ENCODE data around the gene FBXW12. TPM values are rescaled to one million over a fixed set of nuclear protein-coding genes. Genes with fewer than 3 reads are reported as not detected.

FBXW12 gene
- total and polyA plus RNA-seq, 3 donors from 2014 or later: 0.81 to 2.0 (median 0.98) TPM

DNA sequence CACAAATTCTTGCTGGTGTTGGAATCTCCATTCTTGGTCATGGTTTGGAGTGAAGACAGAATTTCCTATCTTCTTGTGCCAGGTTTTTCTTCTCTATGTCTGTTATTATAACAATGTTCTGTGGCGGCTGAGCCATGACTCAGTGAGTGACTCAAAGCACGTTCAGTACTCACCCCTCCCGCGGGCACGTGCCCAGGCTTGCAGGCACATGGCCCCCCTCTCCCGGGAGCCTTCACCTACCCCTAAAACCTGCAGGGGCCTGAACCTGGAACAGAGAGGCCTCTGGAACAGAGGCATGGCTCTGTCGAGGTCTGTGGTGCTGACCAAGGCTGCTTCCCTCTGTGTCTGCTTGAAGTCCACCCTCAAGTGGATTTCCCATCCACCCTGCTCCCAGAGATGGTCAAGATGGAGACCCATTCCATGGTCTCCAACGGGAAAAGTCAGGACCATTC is 30.3 kb downstream of the FBXW12 start:
- intact Hi-C loops (cut with DNase I; ENCODE audit: low total_unique reads): loop anchor here (5.0 kb wide), 1 partner anchor 35 kb away; no protein-coding TSS in a partner anchor
- no peak for TF ChIP-seq POLR2A (IDR thresholded peaks at IDR 0.05)
- TF ChIP-seq, protein P1, sequence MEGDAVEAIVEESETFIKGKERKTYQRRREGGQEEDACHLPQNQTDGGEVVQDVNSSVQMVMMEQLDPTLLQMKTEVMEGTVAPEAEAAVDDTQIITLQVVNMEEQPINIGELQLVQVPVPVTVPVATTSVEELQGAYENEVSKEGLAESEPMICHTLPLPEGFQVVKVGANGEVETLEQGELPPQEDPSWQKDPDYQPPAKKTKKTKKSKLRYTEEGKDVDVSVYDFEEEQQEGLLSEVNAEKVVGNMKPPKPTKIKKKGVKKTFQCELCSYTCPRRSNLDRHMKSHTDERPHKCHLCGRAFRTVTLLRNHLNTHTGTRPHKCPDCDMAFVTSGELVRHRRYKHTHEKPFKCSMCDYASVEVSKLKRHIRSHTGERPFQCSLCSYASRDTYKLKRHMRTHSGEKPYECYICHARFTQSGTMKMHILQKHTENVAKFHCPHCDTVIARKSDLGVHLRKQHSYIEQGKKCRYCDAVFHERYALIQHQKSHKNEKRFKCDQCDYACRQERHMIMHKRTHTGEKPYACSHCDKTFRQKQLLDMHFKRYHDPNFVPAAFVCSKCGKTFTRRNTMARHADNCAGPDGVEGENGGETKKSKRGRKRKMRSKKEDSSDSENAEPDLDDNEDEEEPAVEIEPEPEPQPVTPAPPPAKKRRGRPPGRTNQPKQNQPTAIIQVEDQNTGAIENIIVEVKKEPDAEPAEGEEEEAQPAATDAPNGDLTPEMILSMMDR (IDR thresholded peaks at IDR 0.05): no peak
- H3K27me3 ChIP-seq: no peaks in the 10 kb centered on the region
- H3K36me3 ChIP-seq (ENCODE audit: low read depth, missing control alignments): no peaks in the 10 kb centered on the region
- no peaks in the 10 kb centered on the region for H3K9me3 ChIP-seq
- H3K27ac ChIP-seq: peak overlapping the region; percentile 27 to 83
- H3K4me3 ChIP-seq: no peak overlapping the region
- 33 to 73% methylated on average over 8 of the region's 8 CpGs for WGBS, 2 donors
- DNase-seq: peak; percentile 84
- H3K4me1 ChIP-seq: peaks cover 5% of the 10 kb centered on the region

DNA sequence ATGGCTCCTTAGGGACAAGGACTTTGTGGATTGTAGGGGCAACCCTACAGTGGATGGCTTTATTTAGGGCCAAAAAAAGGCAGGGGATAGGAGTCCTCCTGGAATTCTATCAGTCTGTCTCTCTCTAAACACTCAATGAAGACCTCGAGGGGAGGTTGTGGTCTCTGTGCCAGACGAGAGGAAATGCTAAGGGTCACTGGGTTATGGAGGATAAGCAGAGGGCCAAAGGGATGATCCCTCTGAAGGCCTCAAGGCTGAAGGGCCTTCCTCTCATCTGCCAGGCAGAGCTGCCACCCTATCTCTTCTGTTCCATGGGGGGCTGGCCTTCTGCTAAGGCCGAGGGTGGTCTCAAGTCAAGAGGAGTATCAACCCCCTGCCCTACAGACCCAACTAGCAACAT is 30.9 kb downstream of the FBXW12 start:
- Histone ChIP-seq H3K27ac (peak overlapping the region; percentile 27 to 83), H3K4me1 (peaks cover 5% of the 10 kb centered on the region), H3K9me3 (no peaks in the 10 kb centered on the region), H3K4me3 (no peak overlapping the region), H3K36me3 (ENCODE audit: low read depth, missing control alignments) (no peaks in the 10 kb centered on the region), H3K27me3 (no peaks in the 10 kb centered on the region)
- intact Hi-C loops (cut with DNase I; ENCODE audit: low total_unique reads): loop anchor here (5.0 kb wide), 1 partner anchor 34 kb away; no protein-coding TSS in a partner anchor
- DNase-seq: no peak
- TF ChIP-seq, protein P1 (IDR thresholded peaks at IDR 0.05): no peak
- TF ChIP-seq POLR2A (IDR thresholded peaks at IDR 0.05): no peak
- WGBS, 2 donors: 62 to 71% methylated on average over 3 of the region's 3 CpGs

DNA sequence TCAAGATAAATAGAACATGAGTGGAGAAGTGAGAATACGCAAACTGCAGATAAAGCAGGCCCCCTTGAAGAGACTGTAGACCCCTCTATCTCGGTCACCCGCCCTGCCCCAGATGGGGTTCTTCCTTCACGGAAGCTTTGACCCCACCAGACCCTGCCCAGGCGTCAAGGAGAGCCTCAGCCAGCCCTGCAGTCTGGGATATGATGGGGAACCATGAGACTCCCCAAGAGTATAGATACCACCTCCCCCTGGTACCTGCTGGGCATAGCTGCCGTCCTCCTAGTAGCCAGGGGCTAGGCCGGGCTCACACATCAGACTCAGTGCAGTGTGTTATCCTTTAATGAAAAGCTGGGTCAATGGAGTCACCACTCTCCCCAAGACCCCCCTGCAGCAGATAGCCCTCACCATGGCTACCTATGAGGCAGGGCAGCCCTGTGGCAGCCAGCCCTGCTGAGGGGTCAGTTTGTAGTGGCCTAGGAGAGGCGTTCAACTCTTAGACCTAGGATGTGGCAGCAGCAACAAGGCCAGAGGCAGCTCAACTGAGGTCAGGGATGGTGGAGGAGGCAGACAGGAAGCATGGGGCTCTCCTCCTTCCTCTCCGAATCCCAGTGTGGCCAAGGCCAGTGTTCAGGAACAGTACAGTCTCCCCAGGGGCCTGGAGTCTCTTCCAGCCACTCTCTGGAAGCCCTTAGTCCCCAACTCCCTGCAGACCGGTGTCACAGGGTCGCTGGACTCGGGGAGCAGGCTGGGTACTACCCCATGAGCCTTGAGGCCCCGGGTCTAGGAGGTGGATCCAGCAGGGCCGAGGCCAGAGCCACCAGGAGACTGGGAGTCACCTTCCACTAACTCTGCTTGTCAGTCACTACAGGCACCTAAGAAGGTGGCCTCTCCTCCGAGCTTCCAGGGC is 31.8 kb downstream of the FBXW12 start:
- WGBS, 2 donors: 88 to 90% methylated on average over 12 to 15 of the region's 15 CpGs
- no peaks in the 10 kb centered on the region for H3K9me3 ChIP-seq
- H3K4me1 ChIP-seq: peaks cover 5% of the 10 kb centered on the region
- H3K27ac ChIP-seq: peak overlapping the region in 1 of 2 donors; percentile 83
- no peak for DNase-seq
- intact Hi-C loops (cut with DNase I; ENCODE audit: low total_unique reads): loop anchor here (5.0 kb wide), 1 partner anchor 34 kb away; no protein-coding TSS in a partner anchor
- TF ChIP-seq POLR2A (IDR thresholded peaks at IDR 0.05): no peak
- TF ChIP-seq, protein P1 (IDR thresholded peaks at IDR 0.05): no peak
- H3K36me3 ChIP-seq (ENCODE audit: low read depth, missing control alignments): no peaks in the 10 kb centered on the region
- no peak overlapping the region for H3K4me3 ChIP-seq
- no peaks in the 10 kb centered on the region for H3K27me3 ChIP-seq

DNA sequence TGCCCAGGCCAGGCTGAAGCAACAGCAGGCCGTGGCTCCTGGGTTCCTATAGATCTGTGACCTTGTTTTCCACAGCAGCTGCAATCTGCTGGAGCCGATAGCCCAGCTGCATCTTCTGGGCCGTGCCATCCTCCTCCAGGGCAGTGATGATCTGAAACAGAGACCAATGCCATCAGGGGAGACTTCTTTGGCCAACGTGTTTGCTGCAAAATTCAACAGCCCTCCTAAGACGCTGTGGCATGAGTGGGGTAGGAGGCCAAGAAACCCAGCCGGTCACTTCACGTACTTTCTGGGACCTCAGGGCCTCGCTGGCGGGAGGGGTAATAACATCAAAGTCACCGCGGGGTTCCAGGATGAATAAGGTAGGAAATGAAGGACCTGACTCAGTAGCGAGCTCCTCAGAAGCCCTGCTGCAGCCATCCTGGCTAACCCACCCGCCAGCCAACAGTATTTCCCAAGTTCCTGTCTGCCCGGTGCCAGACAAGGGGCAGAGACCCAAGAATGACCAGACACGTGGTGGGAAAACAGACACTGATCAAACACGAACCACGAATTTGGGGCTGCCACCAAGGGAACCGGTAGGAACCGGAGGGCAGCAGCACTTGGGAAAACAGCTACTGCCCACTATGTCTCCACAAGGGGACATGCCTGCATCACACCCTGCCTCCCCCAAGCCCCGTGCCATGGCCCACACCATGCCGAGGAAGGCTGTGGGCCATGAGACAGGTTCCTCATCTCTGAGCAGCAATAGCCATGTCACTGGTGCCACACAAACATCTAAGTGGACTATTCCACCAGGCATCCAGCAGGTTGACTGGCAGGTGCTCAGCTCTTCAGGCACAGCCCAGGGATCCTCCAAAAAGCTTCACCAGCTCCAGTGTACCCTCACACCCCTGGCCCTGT is 32.7 kb downstream of the FBXW12 start:
- H3K9me3 ChIP-seq: no peaks in the 10 kb centered on the region
- no peak overlapping the region for H3K4me3 ChIP-seq
- intact Hi-C loops (cut with DNase I; ENCODE audit: low total_unique reads): loop anchor here (5.0 kb wide), 1 partner anchor 33 kb away; no protein-coding TSS in a partner anchor
- peaks cover 5% of the 10 kb centered on the region for H3K4me1 ChIP-seq
- no peak overlapping the region for H3K27ac ChIP-seq
- no peak for TF ChIP-seq POLR2A (IDR thresholded peaks at IDR 0.05)
- TF ChIP-seq, protein P1 (IDR thresholded peaks at IDR 0.05): no peak
- no peaks in the 10 kb centered on the region for H3K36me3 ChIP-seq (ENCODE audit: low read depth, missing control alignments)
- DNase-seq: peak; percentile 11
- WGBS, 2 donors: 82 to 87% methylated on average over 20 to 21 of the region's 21 CpGs
- no peaks in the 10 kb centered on the region for H3K27me3 ChIP-seq

All from testis (tissue), 3 donors.